Measurements from ENCODE around the gene FFAR3. TPM values are rescaled to one million over a fixed set of nuclear protein-coding genes. Genes with fewer than 3 reads are reported as not detected.

The FFAR3 gene
- total RNA-seq, 3 donors from 2014 or later: 1.5 TPM; not detected in 2

GRCh38 chr19:35348911-35349611, 9.2 kb upstream of the FFAR3 start:
- no peak for TF ChIP-seq CTCF (IDR thresholded peaks at IDR 0.05)
- DNase-seq (peak in 2 of 3 donors; percentile 18 to 41), ATAC-seq (no peak)
- no peaks in the 10 kb centered on the region for H3K9me3 ChIP-seq
- H3K4me3 ChIP-seq: no peak overlapping the region
- no peaks in the 10 kb centered on the region for H3K36me3 ChIP-seq (ENCODE audit: low read depth)
- intact Hi-C loops (cut with DNase I, micrococcal nuclease): no loop called here
- no peaks in the 10 kb centered on the region for H3K4me1 ChIP-seq (ENCODE audit: low read depth)

- no peak for ATAC-seq
- intact Hi-C loops (cut with DNase I, micrococcal nuclease): loop anchor here in 1 of 2 donors (10.0 kb wide), 1 partner anchor 145 kb away; the partner anchor contains the start of gene KRTDAP
- no peak for TF ChIP-seq CTCF (IDR thresholded peaks at IDR 0.05)
Observed at GRCh38 chr19:35349614-35350521, 8.4 kb upstream of the FFAR3 start.

GRCh38 chr19:35350591-35350990, 7.7 kb upstream of the FFAR3 start:
- ATAC-seq: no peak

More at GRCh38 chr19:35349614-35350521, 8.4 kb upstream of the FFAR3 start:
- peak in 1 of 3 donors; percentile 47 for DNase-seq
- Histone ChIP-seq H3K4me3 (no peak overlapping the region), H3K36me3 (ENCODE audit: low read depth) (no peaks in the 10 kb centered on the region), H3K4me1 (ENCODE audit: low read depth) (no peaks in the 10 kb centered on the region), H3K9me3 (no peaks in the 10 kb centered on the region)

GRCh38 chr19:35351411-35352176, 6.7 kb upstream of the FFAR3 start:
- peak in 1 of 3 donors; percentile 46 for DNase-seq
- no peaks in the 10 kb centered on the region for H3K36me3 ChIP-seq (ENCODE audit: low read depth)
- H3K4me1 ChIP-seq (ENCODE audit: low read depth): no peaks in the 10 kb centered on the region
- no peak for TF ChIP-seq CTCF (IDR thresholded peaks at IDR 0.05)
- intact Hi-C loops (cut with DNase I, micrococcal nuclease): loop anchor here in 1 of 2 donors (10.0 kb wide), 1 partner anchor 143 kb away; the partner anchor contains the start of gene KRTDAP
- H3K9me3 ChIP-seq: no peaks in the 10 kb centered on the region
- no peak for ATAC-seq
- H3K4me3 ChIP-seq: no peak overlapping the region

More at GRCh38 chr19:35350591-35350990, 7.7 kb upstream of the FFAR3 start:
- intact Hi-C loops (cut with DNase I, micrococcal nuclease): loop anchor here in 1 of 2 donors (10.0 kb wide), 1 partner anchor 144 kb away; the partner anchor contains the start of gene KRTDAP
- no peaks in the 10 kb centered on the region for H3K36me3 ChIP-seq (ENCODE audit: low read depth)
- H3K4me1 ChIP-seq (ENCODE audit: low read depth): no peaks in the 10 kb centered on the region
- DNase-seq: peak in 1 of 3 donors; percentile 44
- H3K9me3 ChIP-seq: no peaks in the 10 kb centered on the region
- no peak overlapping the region for H3K4me3 ChIP-seq
- no peak for TF ChIP-seq CTCF (IDR thresholded peaks at IDR 0.05)

GRCh38 chr19:35352177-35352447, 6.1 kb upstream of the FFAR3 start:
- Histone ChIP-seq H3K9me3 (no peaks in the 10 kb centered on the region), H3K4me3 (no peak overlapping the region), H3K36me3 (ENCODE audit: low read depth) (no peaks in the 10 kb centered on the region), H3K4me1 (ENCODE audit: low read depth) (no peaks in the 10 kb centered on the region)
- intact Hi-C loops (cut with DNase I, micrococcal nuclease): loop anchor here in 1 of 2 donors (10.0 kb wide), 1 partner anchor 143 kb away; the partner anchor contains the start of gene KRTDAP
- DNase-seq (peak in 1 of 3 donors; percentile 38), ATAC-seq (no peak)
- no peak for TF ChIP-seq CTCF (IDR thresholded peaks at IDR 0.05)

Data from mucosa of descending colon (tissue), 3 donors.